HepG2 (cell line): Measurements from ENCODE around the gene VTN.

Source experiments
- ARID4A ChIP-seq: sonication (generic); formaldehyde crosslinking; IDR thresholded peaks from 2 replicates; pipeline ENCODE4 v1.5.0; 2020; ENCODE audit warnings: mild to moderate bottlenecking, missing genetic modification reagents, borderline replicate concordance
- ATF4 ChIP-seq, 2 experiments: fragments of 450-650 bp in 1 of 2; sonication (generic) in 1 of 2; formaldehyde crosslinking; IDR thresholded peaks; 2 replicates each; pipeline versions ENCODE4 v1.5.0 to v1.8.0; 2020 to 2022; ENCODE audit warnings: mild to moderate bottlenecking in 1 of 2, missing genetic modification reagents in 1 of 2
- CTCF ChIP-seq: sonication (generic); formaldehyde crosslinking; IDR thresholded peaks from 2 replicates; pipeline ENCODE4 v1.5.0; 2020; ENCODE audit warnings: mild to moderate bottlenecking, missing genetic modification reagents, moderate library complexity
- DR1 ChIP-seq: sonication (generic); formaldehyde crosslinking; IDR thresholded peaks from 2 replicates; pipeline ENCODE4 v1.8.0; 2021; ENCODE audit warnings: mild to moderate bottlenecking, missing genetic modification reagents, inconsistent platforms
- HCFC1 ChIP-seq: fragments of 150-350 bp; IDR thresholded peaks from 2 replicates; pipeline ENCODE4 v1.6.1; 2014; ENCODE audit warnings: low read depth, low read length
- NR2F6 ChIP-seq, 2 experiments: IDR thresholded peaks; 2 replicates each; pipeline ENCODE4 v1.6.1; 2016; ENCODE audit warnings: antibody characterized with exemption in 1 of 2, mild to moderate bottlenecking in 1 of 2
- POLR2A ChIP-seq, 2 experiments: IDR thresholded peaks; 2 replicates each; pipeline ENCODE4 v1.6.1; 2011; ENCODE audit warnings: low read depth in 2 of 2, low read length in 2 of 2, mild to moderate bottlenecking in 1 of 2, moderate library complexity in 1 of 2; ENCODE audit not compliant: insufficient read depth in 1 of 2
- TRIM24 ChIP-seq: sonication (generic); formaldehyde crosslinking; IDR thresholded peaks from 2 replicates; pipeline ENCODE4 v1.8.0; 2022; ENCODE audit warnings: mild to moderate bottlenecking, missing genetic modification reagents
- ZNF280D ChIP-seq: sonication (generic); formaldehyde crosslinking; IDR thresholded peaks from 2 replicates; pipeline ENCODE4 v1.5.1; 2020; ENCODE audit warnings: mild to moderate bottlenecking, missing genetic modification reagents
- TF ChIP-seq, protein P1 (sequence below): sonication (generic); formaldehyde crosslinking; IDR thresholded peaks from 2 replicates; pipeline ENCODE4 v1.8.0; 2022; ENCODE audit warnings: mild to moderate bottlenecking, missing genetic modification reagents

GRCh38 chr17:28372945-28373274, 2.8 kb upstream of the VTN start:
- no peak for TF ChIP-seq ARID4A (CRISPR knock-in tag)
- no peak for TF ChIP-seq CTCF
- no peak for TF ChIP-seq HCFC1
- no peak for TF ChIP-seq ZNF280D
- no peak for TF ChIP-seq POLR2A (IDR thresholded peaks at IDR 0.05; ENCODE audit: insufficient read depth in 1 of 2, low read depth in 2 of 2, low read length in 2 of 2)
- TF ChIP-seq NR2F6 (IDR thresholded peaks at IDR 0.05) = no peak
- no peak for TF ChIP-seq NR2F6 (CRISPR knock-in tag; IDR thresholded peaks at IDR 0.05)
- no peak for TF ChIP-seq TRIM24 (CRISPR knock-in tag)
- no peak for TF ChIP-seq DR1 (CRISPR knock-in tag)
- TF ChIP-seq ATF4 (CRISPR knock-in tag; IDR thresholded peaks at IDR 0.05) = no peak
- TF ChIP-seq, protein P1, sequence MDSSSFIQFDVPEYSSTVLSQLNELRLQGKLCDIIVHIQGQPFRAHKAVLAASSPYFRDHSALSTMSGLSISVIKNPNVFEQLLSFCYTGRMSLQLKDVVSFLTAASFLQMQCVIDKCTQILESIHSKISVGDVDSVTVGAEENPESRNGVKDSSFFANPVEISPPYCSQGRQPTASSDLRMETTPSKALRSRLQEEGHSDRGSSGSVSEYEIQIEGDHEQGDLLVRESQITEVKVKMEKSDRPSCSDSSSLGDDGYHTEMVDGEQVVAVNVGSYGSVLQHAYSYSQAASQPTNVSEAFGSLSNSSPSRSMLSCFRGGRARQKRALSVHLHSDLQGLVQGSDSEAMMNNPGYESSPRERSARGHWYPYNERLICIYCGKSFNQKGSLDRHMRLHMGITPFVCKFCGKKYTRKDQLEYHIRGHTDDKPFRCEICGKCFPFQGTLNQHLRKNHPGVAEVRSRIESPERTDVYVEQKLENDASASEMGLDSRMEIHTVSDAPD = no peak
